Skeletal muscle satellite cell (primary cell): ENCODE measurements around the gene BNIPL. TPM values are rescaled to one million over a fixed set of nuclear protein-coding genes. Genes with fewer than 3 reads are reported as not detected.

Experiments used
- H3K27me3 ChIP-seq: 2 replicates; pipeline ENCODE4 v1.7.0; 2013; ENCODE audit warnings: low read length; ENCODE audit not compliant: control insufficient read depth, insufficient read depth
- H3K36me3 ChIP-seq: 2 replicates; pipeline ENCODE4 v1.7.0; 2013; ENCODE audit warnings: mild to moderate bottlenecking, control low read depth, low read length; ENCODE audit not compliant: insufficient read depth
- H3K4me1 ChIP-seq: 2 replicates; pipeline ENCODE4 v1.7.0; 2013; ENCODE audit warnings: low read length; ENCODE audit not compliant: control insufficient read depth, insufficient read depth
- H3K4me2 ChIP-seq: 2 replicates; pipeline ENCODE4 v1.7.0; 2013; ENCODE audit warnings: mild to moderate bottlenecking, low read length
- H3K4me3 ChIP-seq: 2 replicates; pipeline ENCODE4 v1.7.0; 2013; ENCODE audit warnings: low read length
- H3K9ac ChIP-seq: 2 replicates; pipeline ENCODE4 v1.7.0; 2013; ENCODE audit warnings: mild to moderate bottlenecking, low read depth, low read length, moderate library complexity
- H3K9me3 ChIP-seq: replicated peaks from 2 replicates; pipeline ENCODE4 v1.7.0; 2013; ENCODE audit warnings: mild to moderate bottlenecking, control low read depth, low read length
- total RNA-seq: library from RNA; depleted of rRNA; stranded (reverse); fragments of >200 nt; gene quantifications from 2 replicates; pipeline ENCODE4 v1.2.3, GENCODE V29; 2012; rRNA removed

The BNIPL gene, protein sequence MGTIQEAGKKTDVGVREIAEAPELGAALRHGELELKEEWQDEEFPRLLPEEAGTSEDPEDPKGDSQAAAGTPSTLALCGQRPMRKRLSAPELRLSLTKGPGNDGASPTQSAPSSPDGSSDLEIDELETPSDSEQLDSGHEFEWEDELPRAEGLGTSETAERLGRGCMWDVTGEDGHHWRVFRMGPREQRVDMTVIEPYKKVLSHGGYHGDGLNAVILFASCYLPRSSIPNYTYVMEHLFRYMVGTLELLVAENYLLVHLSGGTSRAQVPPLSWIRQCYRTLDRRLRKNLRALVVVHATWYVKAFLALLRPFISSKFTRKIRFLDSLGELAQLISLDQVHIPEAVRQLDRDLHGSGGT
- total RNA-seq: under 0.01 and 0.25 TPM in 2 replicates

DNA sequence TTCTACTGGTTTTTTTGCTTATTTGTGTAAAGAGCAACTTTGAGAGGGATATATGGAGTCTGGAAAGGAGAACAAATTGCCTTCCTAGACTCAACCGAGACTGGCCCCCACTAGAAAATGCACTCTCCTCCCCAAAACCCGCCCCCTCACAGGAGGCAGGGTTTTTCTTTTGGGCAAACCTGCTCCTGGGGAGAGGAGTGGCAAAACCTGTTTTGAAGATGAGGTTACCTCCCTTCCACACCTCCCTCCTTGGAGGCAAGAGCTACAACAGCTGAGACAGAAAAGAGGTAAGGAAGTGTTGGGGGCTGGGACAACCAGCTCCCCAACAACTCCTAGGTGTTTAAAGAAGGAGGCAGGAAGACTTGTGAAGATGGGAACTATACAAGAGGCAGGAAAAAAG lies at the start of gene BNIPL:
Gene BNIPL, plus strand, starts transcription at position 231 of the 400 bp plus-strand sequence. Its CDS starts 140 bp downstream, at position 371.
- Histone ChIP-seq H3K4me3 (no peak within 1 kb of the TSS), H3K9ac (no peak within 1 kb of the TSS), H3K27me3 (no peaks in the 10 kb centered on the region), H3K4me1 (no peaks in the 10 kb centered on the region), H3K36me3 (peaks cover 16% of the 10 kb centered on the region), H3K4me2 (no peak within 1 kb of the TSS), H3K9me3 (no peaks in the 10 kb centered on the region)

DNA sequence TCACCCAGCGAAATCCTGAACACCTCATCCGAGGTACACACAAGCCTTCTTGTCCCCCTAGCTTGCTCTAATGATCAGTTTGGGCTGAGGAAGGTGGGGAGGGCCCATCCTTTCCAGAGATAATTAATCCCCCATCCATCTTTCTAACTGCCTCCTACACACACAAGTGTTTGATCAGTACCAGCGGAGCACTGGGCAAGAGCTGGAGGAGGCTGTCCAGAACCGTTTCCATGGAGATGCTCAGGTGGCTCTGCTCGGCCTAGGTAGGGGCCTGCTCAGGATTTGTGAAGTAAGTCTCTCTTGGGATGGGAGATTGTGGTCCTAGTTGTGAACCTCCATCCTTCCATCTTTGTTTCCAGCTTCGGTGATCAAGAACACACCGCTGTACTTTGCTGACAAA lies 48.5 kb upstream of the BNIPL start:
- H3K36me3 ChIP-seq: no peaks in the 10 kb centered on the region
- H3K4me1 ChIP-seq: no peaks in the 10 kb centered on the region
- no peak overlapping the region for H3K4me3 ChIP-seq
- H3K9me3 ChIP-seq: no peaks in the 10 kb centered on the region
- H3K4me2 ChIP-seq: no peak overlapping the region
- H3K9ac ChIP-seq: no peak overlapping the region
- no peaks in the 10 kb centered on the region for H3K27me3 ChIP-seq

DNA sequence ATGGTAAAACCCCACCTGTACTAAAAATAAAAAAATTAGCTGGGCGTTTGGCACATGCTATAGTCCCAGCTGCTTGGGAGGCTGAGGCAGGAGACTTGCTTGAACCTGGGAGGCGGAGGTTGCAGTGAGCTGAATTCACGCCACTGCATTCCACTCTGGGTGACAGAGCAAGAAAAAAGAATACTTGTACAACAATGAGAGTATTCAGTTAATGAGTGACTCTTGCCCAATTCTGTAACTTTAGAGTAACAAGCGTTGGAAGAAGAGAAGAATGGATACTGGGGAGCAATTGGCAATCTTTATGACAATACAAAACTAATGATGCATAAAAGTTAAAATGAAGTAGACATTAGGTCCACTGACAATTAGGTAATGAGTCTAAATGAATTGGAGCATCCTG lies 43.8 kb upstream of the BNIPL start:
- no peak overlapping the region for H3K4me3 ChIP-seq
- peaks cover 3% of the 10 kb centered on the region for H3K4me1 ChIP-seq
- H3K4me2 ChIP-seq: no peak overlapping the region
- H3K27me3 ChIP-seq: no peaks in the 10 kb centered on the region
- no peaks in the 10 kb centered on the region for H3K9me3 ChIP-seq
- peaks cover 5% of the 10 kb centered on the region for H3K36me3 ChIP-seq
- H3K9ac ChIP-seq: no peak overlapping the region

DNA sequence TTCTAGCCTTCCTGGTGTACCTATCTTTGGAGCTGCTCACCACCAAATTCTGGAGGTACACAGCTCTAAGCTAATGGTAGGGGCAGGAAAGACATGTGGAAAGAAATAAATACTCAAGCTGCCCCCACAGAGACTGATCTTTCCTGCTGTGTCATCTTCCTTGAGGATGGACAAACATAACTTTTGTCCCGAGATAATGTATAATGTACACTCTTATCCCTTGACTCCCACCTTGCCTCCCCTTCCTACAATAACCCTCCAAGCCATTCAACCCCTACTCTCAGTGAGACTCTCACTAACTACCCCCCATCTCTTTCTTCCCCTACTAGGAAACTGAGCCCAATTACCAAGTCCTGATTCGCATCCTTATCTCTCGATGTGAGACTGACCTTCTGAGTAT lies 42.1 kb upstream of the BNIPL start:
- no peaks in the 10 kb centered on the region for H3K9me3 ChIP-seq
- H3K4me3 ChIP-seq: no peak overlapping the region
- no peaks in the 10 kb centered on the region for H3K27me3 ChIP-seq
- H3K4me2 ChIP-seq: no peak overlapping the region
- no peak overlapping the region for H3K9ac ChIP-seq
- H3K36me3 ChIP-seq: peaks cover 9% of the 10 kb centered on the region
- H3K4me1 ChIP-seq: peaks cover 10% of the 10 kb centered on the region

DNA sequence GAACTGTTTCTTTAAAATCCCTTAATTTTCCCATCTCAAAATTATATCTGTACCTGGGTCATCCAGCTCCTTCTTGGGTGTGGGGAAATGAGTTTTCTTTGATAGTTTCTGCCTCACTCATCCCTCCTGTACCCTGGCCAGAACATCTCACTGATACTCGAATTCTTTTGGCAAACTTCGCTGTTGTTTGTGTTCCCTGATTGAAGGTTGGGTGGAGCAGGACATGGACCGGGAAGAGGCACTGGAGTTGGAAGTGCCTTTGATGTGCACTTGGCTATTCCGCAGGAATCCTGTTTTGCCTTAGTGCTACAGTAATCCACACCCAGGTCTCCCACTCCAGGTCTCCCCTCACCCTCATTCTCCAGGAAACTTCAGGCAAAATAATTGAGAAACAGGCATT lies 40.9 kb upstream of the BNIPL start:
- H3K9ac ChIP-seq: no peak overlapping the region
- peaks cover 17% of the 10 kb centered on the region for H3K4me1 ChIP-seq
- no peaks in the 10 kb centered on the region for H3K9me3 ChIP-seq
- H3K27me3 ChIP-seq: no peaks in the 10 kb centered on the region
- no peak overlapping the region for H3K4me2 ChIP-seq
- peaks cover 9% of the 10 kb centered on the region for H3K36me3 ChIP-seq
- H3K4me3 ChIP-seq: no peak overlapping the region

DNA sequence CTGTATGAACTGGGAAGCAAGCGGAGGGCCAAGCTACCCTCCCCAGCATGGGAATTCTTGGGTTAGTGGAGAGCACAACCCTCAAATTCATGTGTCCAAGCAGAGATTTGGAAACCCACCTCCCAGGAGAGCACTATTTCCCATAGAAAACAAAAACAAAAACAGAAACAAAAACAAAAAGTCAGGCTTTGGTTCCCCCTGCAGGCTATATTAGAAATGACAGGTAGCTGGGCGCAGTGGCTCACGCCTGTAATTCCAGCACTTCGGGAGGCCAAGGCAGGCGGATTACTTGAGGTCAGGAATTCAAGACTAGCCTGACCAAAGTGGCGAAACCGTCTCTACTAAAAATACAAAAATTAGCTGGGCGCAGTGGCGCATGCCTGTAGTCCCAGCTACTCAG lies 40.5 kb upstream of the BNIPL start:
- peaks cover 9% of the 10 kb centered on the region for H3K36me3 ChIP-seq
- peaks cover 17% of the 10 kb centered on the region for H3K4me1 ChIP-seq
- H3K4me2 ChIP-seq: no peak overlapping the region
- H3K4me3 ChIP-seq: no peak overlapping the region
- H3K27me3 ChIP-seq: no peaks in the 10 kb centered on the region
- H3K9me3 ChIP-seq: no peaks in the 10 kb centered on the region
- H3K9ac ChIP-seq: no peak overlapping the region

DNA sequence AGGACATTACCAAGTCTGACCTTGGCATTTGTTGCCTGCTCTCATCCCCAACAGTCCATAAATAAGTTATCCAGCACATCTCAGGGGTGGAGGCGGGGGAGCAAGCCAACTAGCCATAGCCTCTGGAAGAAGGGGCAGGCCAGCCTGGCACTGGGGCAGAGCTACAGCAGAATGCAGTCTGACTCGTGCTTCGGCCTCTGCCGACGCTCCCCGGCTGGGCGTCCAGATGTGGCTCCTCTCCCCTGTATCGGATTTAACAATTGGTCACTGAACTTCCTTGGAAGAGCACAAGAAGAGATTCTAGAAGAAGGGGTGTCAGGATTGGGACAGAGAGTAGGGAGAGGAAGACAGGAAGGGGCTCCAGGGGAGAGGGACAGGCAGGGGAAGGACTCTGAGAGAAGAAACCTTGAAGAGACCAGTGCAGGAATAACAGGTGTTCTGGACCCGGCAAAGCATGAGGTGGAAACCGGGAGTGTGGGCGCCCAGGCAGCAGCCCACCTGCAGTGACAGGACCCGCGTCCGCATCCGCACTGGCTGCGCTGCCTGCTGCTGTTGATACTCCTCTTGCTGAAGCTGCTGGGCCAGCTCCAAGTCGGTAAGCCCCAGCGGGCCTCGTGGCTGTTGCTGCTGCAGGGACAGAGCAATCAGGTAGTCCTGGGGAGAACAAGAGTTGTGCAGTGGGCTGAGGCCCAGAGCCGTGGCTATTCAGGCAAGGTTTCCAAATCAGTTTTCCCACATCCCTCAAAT lies 39.1 kb upstream of the BNIPL start:
- H3K4me1 ChIP-seq: peaks cover 17% of the 10 kb centered on the region
- H3K4me2 ChIP-seq: no peak overlapping the region
- no peaks in the 10 kb centered on the region for H3K9me3 ChIP-seq
- H3K27me3 ChIP-seq: no peaks in the 10 kb centered on the region
- no peak overlapping the region for H3K4me3 ChIP-seq
- peaks cover 9% of the 10 kb centered on the region for H3K36me3 ChIP-seq
- H3K9ac ChIP-seq: no peak overlapping the region

DNA sequence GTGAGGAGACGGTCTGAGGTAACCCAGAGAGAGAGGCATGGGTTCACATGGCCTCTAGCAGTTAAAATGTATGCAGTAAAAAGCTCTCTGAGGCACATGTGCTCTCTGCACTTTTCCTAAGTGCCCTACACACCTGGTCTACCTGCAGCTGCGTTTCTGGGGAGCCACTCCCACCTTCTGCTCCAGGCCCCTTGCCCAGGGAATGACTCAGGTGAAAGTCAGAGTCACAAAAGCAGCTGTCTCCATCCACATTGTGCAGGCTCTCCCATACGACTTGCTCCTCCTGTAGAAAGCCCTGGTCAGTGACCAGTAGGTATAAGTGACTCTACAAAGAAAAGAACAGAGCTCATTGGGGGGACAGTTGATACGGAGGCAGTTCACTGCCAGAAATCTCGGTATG lies 38.4 kb upstream of the BNIPL start:
- H3K9me3 ChIP-seq: no peaks in the 10 kb centered on the region
- H3K4me1 ChIP-seq: peaks cover 17% of the 10 kb centered on the region
- H3K9ac ChIP-seq: no peak overlapping the region
- H3K4me3 ChIP-seq: no peak overlapping the region
- no peaks in the 10 kb centered on the region for H3K27me3 ChIP-seq
- peaks cover 9% of the 10 kb centered on the region for H3K36me3 ChIP-seq
- no peak overlapping the region for H3K4me2 ChIP-seq

DNA sequence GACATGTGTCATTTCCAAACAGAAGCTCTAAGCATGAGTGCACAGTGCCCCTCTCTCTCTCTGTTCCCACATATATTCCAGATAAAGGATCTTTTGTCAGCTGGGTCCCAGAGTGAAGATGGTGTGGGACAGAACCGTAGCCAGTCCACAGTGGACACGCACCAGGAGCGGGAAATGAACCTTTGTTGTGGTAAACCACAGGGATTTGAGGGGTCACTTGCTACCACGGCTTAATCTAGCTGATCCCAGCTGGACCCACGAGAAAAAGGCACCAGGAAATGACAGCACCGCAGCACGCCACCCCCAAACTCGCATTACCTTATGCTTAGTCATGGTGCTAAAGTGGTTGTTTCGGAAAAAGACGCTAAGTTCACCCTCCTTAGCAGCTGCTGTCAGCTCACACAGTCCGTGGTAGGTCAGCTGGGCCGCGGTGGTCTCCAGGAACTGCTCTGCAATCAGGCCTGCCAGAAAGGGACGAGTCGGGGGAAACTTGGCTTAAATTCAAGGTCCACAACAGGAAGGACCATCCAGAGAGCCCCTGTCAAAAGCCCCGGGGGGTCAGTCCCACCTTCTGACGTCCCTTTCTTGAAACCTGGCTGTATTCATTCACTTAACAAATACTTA lies 37.2 kb upstream of the BNIPL start:
- peak overlapping the region; percentile 49 for H3K4me2 ChIP-seq
- H3K9me3 ChIP-seq: no peaks in the 10 kb centered on the region
- H3K4me3 ChIP-seq: no peak overlapping the region
- peaks cover 17% of the 10 kb centered on the region for H3K4me1 ChIP-seq
- H3K36me3 ChIP-seq: peaks cover 9% of the 10 kb centered on the region
- no peaks in the 10 kb centered on the region for H3K27me3 ChIP-seq
- H3K9ac ChIP-seq: peak overlapping the region; percentile 34

DNA sequence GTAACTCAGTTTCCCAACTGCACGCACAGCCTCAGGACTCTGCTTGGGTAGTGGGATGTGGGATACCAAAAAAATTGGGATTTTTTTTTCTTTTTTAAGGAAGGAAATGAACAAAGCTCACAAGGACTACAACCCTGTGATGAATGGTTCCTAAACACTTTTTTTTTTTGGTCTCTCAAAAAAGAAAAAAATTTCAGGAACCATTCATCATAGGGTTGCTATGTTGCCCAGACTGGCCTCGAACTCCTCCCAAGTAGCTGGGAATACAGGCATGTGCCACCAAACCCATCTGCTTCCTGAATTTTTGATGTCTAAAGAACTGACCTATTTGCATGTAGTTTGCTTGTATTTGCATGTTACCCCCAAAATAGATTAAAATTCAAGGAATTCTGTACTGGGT lies 36.5 kb upstream of the BNIPL start:
- Histone ChIP-seq H3K9me3 (no peaks in the 10 kb centered on the region), H3K4me1 (peaks cover 20% of the 10 kb centered on the region), H3K36me3 (peaks cover 9% of the 10 kb centered on the region), H3K4me2 (no peak overlapping the region), H3K4me3 (no peak overlapping the region), H3K27me3 (no peaks in the 10 kb centered on the region), H3K9ac (no peak overlapping the region)

DNA sequence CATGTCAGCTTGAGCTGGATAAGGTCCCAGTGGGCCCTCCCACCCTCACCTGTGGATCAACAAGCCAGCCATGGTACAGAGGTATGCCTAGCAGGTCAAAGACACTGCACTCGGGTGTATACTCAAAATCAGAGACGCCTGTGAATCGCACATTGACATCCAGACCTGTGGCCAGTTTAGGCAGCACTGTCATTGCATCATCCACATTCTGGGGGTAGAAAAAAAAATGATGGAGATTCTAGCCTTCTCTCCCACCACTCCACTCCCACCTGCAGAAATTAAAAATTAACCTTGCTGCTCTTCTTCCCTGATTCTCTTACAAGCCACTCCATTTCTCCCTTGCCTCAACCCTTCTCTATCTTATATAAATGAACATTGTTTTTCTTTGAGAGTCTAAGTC lies 36.0 kb upstream of the BNIPL start:
- Histone ChIP-seq H3K4me3 (no peak overlapping the region), H3K4me1 (peaks cover 22% of the 10 kb centered on the region), H3K9me3 (no peaks in the 10 kb centered on the region), H3K27me3 (no peaks in the 10 kb centered on the region), H3K4me2 (no peak overlapping the region), H3K36me3 (peaks cover 9% of the 10 kb centered on the region), H3K9ac (no peak overlapping the region)
